Neural progenitor cell (in vitro differentiated cells): ENCODE results near the gene TNNC2. TPM values are rescaled to one million over a fixed set of nuclear protein-coding genes. Genes with fewer than 3 reads are reported as not detected.

Source experiments
- DNase-seq: peaks from one replicate; pipeline ENCODE4 v3.0.0-alpha.2; 2016; ENCODE audit warnings: low spot score
- H2AFZ ChIP-seq: fragments of 200-600 bp; sonication (generic); replicated peaks from 2 replicates; pipeline ENCODE4 v1.6.1; 2016; ENCODE audit warnings: antibody characterized with exemption
- H3F3A ChIP-seq: fragments of 200-600 bp; sonication (generic); 2 replicates; pipeline ENCODE4 v1.6.1; 2016; ENCODE audit warnings: antibody characterized with exemption, low read depth
- H3K27ac ChIP-seq: fragments of 200-600 bp; sonication (generic); 2 replicates; pipeline ENCODE4 v1.5.1; 2016; ENCODE audit warnings: mild to moderate bottlenecking
- H3K27me3 ChIP-seq: fragments of 200-600 bp; sonication (generic); 2 replicates; pipeline ENCODE4 v1.6.1; 2016; ENCODE audit warnings: mild to moderate bottlenecking, moderate library complexity
- H3K36me3 ChIP-seq: fragments of 200-600 bp; sonication (generic); 2 replicates; pipeline ENCODE4 v1.5.1; 2016
- H3K4me1 ChIP-seq: fragments of 200-600 bp; sonication (generic); 2 replicates; pipeline ENCODE4 v1.6.1; 2016; ENCODE audit warnings: mixed run types
- H3K4me2 ChIP-seq: fragments of 200-600 bp; sonication (generic); 2 replicates; pipeline ENCODE4 v1.6.1; 2016
- H3K4me3 ChIP-seq: fragments of 200-600 bp; sonication (generic); 2 replicates; pipeline ENCODE4 v1.5.1; 2016
- H3K79me2 ChIP-seq: fragments of 200-600 bp; sonication (generic); 2 replicates; pipeline ENCODE4 v1.6.1; 2016; ENCODE audit warnings: low read depth
- H3K9ac ChIP-seq: fragments of 200-600 bp; sonication (generic); 2 replicates; pipeline ENCODE4 v1.6.1; 2016
- H3K9me3 ChIP-seq: fragments of 200-600 bp; sonication (generic); 2 replicates; pipeline ENCODE4 v1.5.1; 2016; ENCODE audit warnings: low read depth
- H4K20me1 ChIP-seq: fragments of 200-600 bp; sonication (generic); 2 replicates; pipeline ENCODE4 v1.6.1; 2016; ENCODE audit warnings: low read depth
- H3K27ac Mint-ChIP-seq: 3 replicates; pipeline ENCODE4 v1.8.0; 2021; ENCODE audit warnings: mixed read lengths
- H3K27me3 Mint-ChIP-seq: 2 replicates; pipeline ENCODE4 v1.8.0; 2022; ENCODE audit warnings: low read depth, mild to moderate bottlenecking, inconsistent platforms, moderate library complexity, mixed read lengths; ENCODE audit not compliant: insufficient read depth
- H3K36me3 Mint-ChIP-seq: 3 replicates; pipeline ENCODE4 v1.8.0; 2021; ENCODE audit warnings: mixed read lengths
- H3K4me1 Mint-ChIP-seq: 3 replicates; pipeline ENCODE4 v1.8.0; 2021; ENCODE audit warnings: mixed read lengths
- H3K4me3 Mint-ChIP-seq: 3 replicates; pipeline ENCODE4 v1.8.0; 2021; ENCODE audit warnings: mild to moderate bottlenecking, moderate library complexity, mixed read lengths
- H3K9me3 Mint-ChIP-seq: 3 replicates; pipeline ENCODE4 v1.8.0; 2020; ENCODE audit warnings: mixed read lengths
- CTCF ChIP-seq: fragments of 200-600 bp; sonication (generic); IDR thresholded peaks from 2 replicates; pipeline ENCODE4 v1.5.1; 2017; ENCODE audit warnings: antibody characterized with exemption, mild to moderate bottlenecking
- EZH2 ChIP-seq: fragments of 200-600 bp; sonication (generic); IDR thresholded peaks from 2 replicates; pipeline ENCODE4 v1.6.1; 2017; ENCODE audit warnings: antibody characterized with exemption, mild to moderate bottlenecking, moderate library complexity
- EZH2phosphoT487 ChIP-seq: fragments of 200-600 bp; sonication (generic); IDR thresholded peaks from 2 replicates; pipeline ENCODE4 v1.6.1; 2017; ENCODE audit warnings: antibody characterized with exemption
- total RNA-seq: library from RNA; depleted of rRNA; stranded (reverse); fragments of >200 nt; gene quantifications from 2 replicates; pipeline ENCODE4 v1.2.3, GENCODE V29; 2015; ENCODE audit warnings: low replicate concordance

Gene TNNC2
- total RNA-seq, 1 donor from 2014 or later = not detected

GRCh38 chr20:45866454-45866853, 39.3 kb upstream of the TNNC2 start:
- no peaks in the 10 kb centered on the region for H4K20me1 ChIP-seq
- Mint-ChIP-seq H3K4me3 (no peak overlapping the region), H3K27me3 (no peaks in the 10 kb centered on the region), H3K27ac (no peak overlapping the region), H3K36me3 (no peaks in the 10 kb centered on the region), H3K4me1 (no peaks in the 10 kb centered on the region), H3K9me3 (no peaks in the 10 kb centered on the region)
- no peaks in the 10 kb centered on the region for H3K79me2 ChIP-seq
- no peak overlapping the region for H3K4me3 ChIP-seq
- H3K4me1 ChIP-seq = no peaks in the 10 kb centered on the region
- no peaks in the 10 kb centered on the region for H3K27me3 ChIP-seq
- no peak for DNase-seq
- H3K9me3 ChIP-seq = no peaks in the 10 kb centered on the region
- H3F3A ChIP-seq = no peaks in the 10 kb centered on the region
- no peak overlapping the region for H3K4me2 ChIP-seq
- H3K9ac ChIP-seq = no peak overlapping the region
- H2AFZ ChIP-seq = no peak overlapping the region
- H3K36me3 ChIP-seq = no peaks in the 10 kb centered on the region
- TF ChIP-seq EZH2phosphoT487 (no peak), EZH2 (no peak), CTCF (no peak)
- no peak overlapping the region for H3K27ac ChIP-seq

GRCh38 chr20:45863543-45864470, 36.7 kb upstream of the TNNC2 start:
- Histone ChIP-seq H3K79me2 (no peaks in the 10 kb centered on the region), H3K4me2 (no peak overlapping the region), H2AFZ (no peak overlapping the region), H3K27me3 (no peaks in the 10 kb centered on the region), H3F3A (no peaks in the 10 kb centered on the region), H3K4me1 (no peaks in the 10 kb centered on the region), H3K9ac (no peak overlapping the region), H3K9me3 (no peaks in the 10 kb centered on the region), H3K27ac (no peak overlapping the region), H4K20me1 (no peaks in the 10 kb centered on the region), H3K4me3 (no peak overlapping the region), H3K36me3 (no peaks in the 10 kb centered on the region)
- Mint-ChIP-seq H3K4me3 (no peak overlapping the region), H3K9me3 (no peaks in the 10 kb centered on the region), H3K27me3 (peaks cover 2% of the 10 kb centered on the region), H3K36me3 (no peaks in the 10 kb centered on the region), H3K4me1 (no peaks in the 10 kb centered on the region), H3K27ac (peak overlapping the region; percentile 35)
- TF ChIP-seq EZH2phosphoT487 = no peak
- TF ChIP-seq EZH2 = no peak
- no peak for TF ChIP-seq CTCF
- DNase-seq = no peak

GRCh38 chr20:45861221-45862075, 34.3 kb upstream of the TNNC2 start:
- no peaks in the 10 kb centered on the region for H3K9me3 Mint-ChIP-seq
- no peaks in the 10 kb centered on the region for H3K36me3 Mint-ChIP-seq
- Histone ChIP-seq H2AFZ (no peak overlapping the region), H3K27ac (no peak overlapping the region), H3K36me3 (no peaks in the 10 kb centered on the region), H3K79me2 (peaks cover 4% of the 10 kb centered on the region), H3K4me3 (no peak overlapping the region), H3K9ac (no peak overlapping the region), H3F3A (no peaks in the 10 kb centered on the region), H3K4me2 (no peak overlapping the region), H3K27me3 (no peaks in the 10 kb centered on the region), H4K20me1 (no peaks in the 10 kb centered on the region), H3K4me1 (no peaks in the 10 kb centered on the region), H3K9me3 (no peaks in the 10 kb centered on the region)
- DNase-seq = no peak
- peaks cover 2% of the 10 kb centered on the region for H3K27me3 Mint-ChIP-seq
- no peak overlapping the region for H3K27ac Mint-ChIP-seq
- TF ChIP-seq EZH2 (no peak), CTCF (no peak), EZH2phosphoT487 (no peak)
- H3K4me3 Mint-ChIP-seq = no peak overlapping the region
- H3K4me1 Mint-ChIP-seq = peaks cover 17% of the 10 kb centered on the region
